Stimulated activated effector memory CD8-positive, alpha-beta T cell treated with anti-CD3 and anti-CD28 coated beads, Interleukin-12 subunit alpha, Interleukin-12 subunit beta, amount 100 ng/mL, for 72 hours (primary cell): ENCODE measurements around the gene ENO4.

Source experiments
- ATAC-seq: fragments of 150-1000 bp; cut with Tn5 transposase; 2 replicates; pipeline ENCODE4 v1.10.0; 2021
- DNase-seq, 2 donors: peaks; one replicate each; pipeline ENCODE4 v3.0.0; 2021 to 2022; ENCODE audit warnings: low spot score in 2 of 2
- H3K27ac Mint-ChIP-seq: one replicate; pipeline ENCODE4 v1.8.0; 2022; ENCODE audit warnings: mild to moderate bottlenecking, mixed read lengths
- H3K36me3 Mint-ChIP-seq: one replicate; pipeline ENCODE4 v1.8.0; 2022; ENCODE audit warnings: mild to moderate bottlenecking, mixed read lengths
- H3K4me1 Mint-ChIP-seq: one replicate; pipeline ENCODE4 v1.8.0; 2022; ENCODE audit warnings: mixed read lengths
- H3K4me3 Mint-ChIP-seq: one replicate; pipeline ENCODE4 v1.8.0; 2022; ENCODE audit warnings: mild to moderate bottlenecking, mixed read lengths
- H3K9me3 Mint-ChIP-seq: one replicate; pipeline ENCODE4 v1.8.0; 2022; ENCODE audit warnings: mixed read lengths

Gene ENO4

DNA sequence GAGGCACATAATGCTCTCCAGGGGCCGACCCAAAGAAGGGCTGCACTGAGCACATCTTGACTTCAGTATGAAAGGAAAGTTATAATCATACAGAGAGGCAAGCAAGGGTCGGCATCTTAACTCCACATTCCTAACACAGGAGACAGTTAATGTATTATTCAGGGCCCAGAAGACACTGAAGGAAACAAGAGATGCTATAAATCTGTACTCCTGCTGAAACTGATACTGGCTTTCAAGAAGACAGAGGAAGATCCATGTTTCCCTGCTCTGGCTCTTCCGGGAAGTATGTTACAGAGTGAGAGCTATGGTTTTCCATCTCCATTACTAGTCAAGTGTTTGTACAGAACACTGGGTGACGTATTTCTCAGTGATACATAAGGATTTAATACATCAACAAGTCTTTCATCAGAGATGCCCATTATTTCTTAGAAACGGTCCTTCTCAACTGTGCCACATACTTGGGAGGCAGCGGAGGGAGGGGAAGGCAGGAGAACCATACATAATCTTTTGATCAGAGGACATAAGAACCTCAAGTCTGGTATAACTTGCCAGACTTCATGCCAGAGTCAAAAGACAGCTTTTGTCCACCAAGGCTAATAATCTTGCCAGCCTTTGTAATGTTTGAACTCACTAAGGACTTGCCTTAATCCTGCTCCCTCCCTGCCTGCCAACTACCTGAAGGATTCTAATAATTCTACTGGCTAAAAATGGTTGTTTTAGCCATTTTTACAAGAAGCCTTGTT, 58.1 kb downstream of the ENO4 start:
- no peak overlapping the region for H3K4me3 Mint-ChIP-seq

GRCh38 chr10:116909307-116909706, 60.0 kb downstream of the ENO4 start:
- no peaks in the 10 kb centered on the region for H3K36me3 Mint-ChIP-seq
- H3K9me3 Mint-ChIP-seq: peaks cover under 1% of the 10 kb centered on the region
- no peak overlapping the region for H3K4me3 Mint-ChIP-seq
- no peaks in the 10 kb centered on the region for H3K4me1 Mint-ChIP-seq
- DNase-seq (no peak), ATAC-seq (no peak)
- H3K27ac Mint-ChIP-seq: no peak overlapping the region

More for the DNA sequence above, 58.1 kb downstream of the ENO4 start:
- Mint-ChIP-seq H3K9me3 (no peaks in the 10 kb centered on the region), H3K27ac (no peak overlapping the region), H3K36me3 (no peaks in the 10 kb centered on the region), H3K4me1 (no peaks in the 10 kb centered on the region)
- DNase-seq (no peak), ATAC-seq (no peak)

DNA sequence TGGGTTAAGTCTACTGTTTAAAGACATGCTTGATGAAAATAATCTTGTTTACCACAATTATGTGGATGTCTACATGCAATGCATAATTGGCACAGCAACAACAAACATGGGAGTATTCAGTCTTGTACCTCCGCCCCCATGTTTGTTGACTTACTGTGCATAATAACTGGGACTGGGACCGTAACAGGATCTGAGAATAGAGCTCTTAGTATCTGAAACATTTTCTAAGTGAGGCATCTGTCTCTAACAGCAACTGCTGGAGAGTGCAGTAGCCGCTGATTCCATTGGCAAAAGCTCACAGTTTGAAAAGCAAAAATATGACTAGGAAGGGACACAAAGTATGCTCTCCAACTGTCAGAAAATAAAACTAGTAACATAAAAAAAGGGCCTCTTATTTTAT, 61.6 kb downstream of the ENO4 start:
- no peaks in the 10 kb centered on the region for H3K4me1 Mint-ChIP-seq
- ATAC-seq (no peak), DNase-seq (no peak)
- no peaks in the 10 kb centered on the region for H3K36me3 Mint-ChIP-seq
- peaks cover 2% of the 10 kb centered on the region for H3K9me3 Mint-ChIP-seq
- no peak overlapping the region for H3K4me3 Mint-ChIP-seq
- no peak overlapping the region for H3K27ac Mint-ChIP-seq

DNA sequence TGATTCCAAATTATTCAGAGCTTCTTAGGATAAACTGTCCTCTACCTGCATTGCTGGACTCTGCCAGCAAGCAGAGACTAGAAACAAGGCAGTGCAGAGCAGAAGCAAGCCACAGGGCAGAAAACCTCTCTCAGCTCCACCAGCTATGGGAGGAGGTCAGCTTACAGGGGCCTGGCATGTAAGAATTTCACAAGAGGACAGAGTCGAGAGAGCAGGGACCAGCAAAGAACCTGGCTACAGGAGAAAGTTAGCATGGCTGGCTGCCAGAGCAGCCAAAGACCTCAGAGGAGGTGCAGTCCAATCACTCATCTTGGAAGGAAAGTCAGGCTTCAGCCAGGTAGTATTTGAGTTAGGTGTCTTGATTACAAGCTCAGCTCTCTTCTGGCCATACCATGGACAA, 62.9 kb downstream of the ENO4 start:
- H3K4me1 Mint-ChIP-seq: no peaks in the 10 kb centered on the region
- no peak overlapping the region for H3K4me3 Mint-ChIP-seq
- ATAC-seq (no peak), DNase-seq (no peak)
- H3K27ac Mint-ChIP-seq: no peak overlapping the region
- no peaks in the 10 kb centered on the region for H3K36me3 Mint-ChIP-seq
- H3K9me3 Mint-ChIP-seq: peaks cover 2% of the 10 kb centered on the region

GRCh38 chr10:116913695-116914094, 64.4 kb downstream of the ENO4 start:
- no peaks in the 10 kb centered on the region for H3K4me1 Mint-ChIP-seq
- no peaks in the 10 kb centered on the region for H3K36me3 Mint-ChIP-seq
- H3K9me3 Mint-ChIP-seq: peaks cover 2% of the 10 kb centered on the region
- H3K4me3 Mint-ChIP-seq: no peak overlapping the region
- ATAC-seq: no peak
- H3K27ac Mint-ChIP-seq: no peak overlapping the region
- no peak for DNase-seq

GRCh38 chr10:116915340-116915739, 66.0 kb downstream of the ENO4 start:
- Mint-ChIP-seq H3K4me3 (no peak overlapping the region), H3K4me1 (no peaks in the 10 kb centered on the region), H3K27ac (no peak overlapping the region), H3K36me3 (no peaks in the 10 kb centered on the region), H3K9me3 (peaks cover 2% of the 10 kb centered on the region)
- ATAC-seq: no peak
- DNase-seq: no peak

DNA sequence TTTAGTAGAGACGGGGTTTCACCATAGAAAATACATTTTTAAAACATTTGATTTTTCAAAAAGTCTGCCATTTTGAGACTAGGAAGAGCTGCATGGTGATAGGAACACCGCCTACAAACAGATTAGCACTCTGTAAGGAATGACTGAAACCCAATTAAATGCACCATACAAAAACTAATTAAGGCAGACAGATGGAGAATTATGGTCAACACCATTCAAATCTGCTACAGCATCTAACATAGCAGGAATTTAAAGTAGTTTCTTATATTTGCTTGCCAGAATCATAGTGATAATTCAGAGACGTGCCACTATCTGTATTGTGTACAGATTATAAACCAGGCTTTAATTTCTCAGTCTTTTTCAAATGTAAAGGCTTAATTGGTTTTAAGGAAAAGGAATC, 68.2 kb downstream of the ENO4 start:
- no peak for ATAC-seq
- no peaks in the 10 kb centered on the region for H3K4me1 Mint-ChIP-seq
- H3K9me3 Mint-ChIP-seq: peaks cover 2% of the 10 kb centered on the region

GRCh38 chr10:116918583-116918982, 69.3 kb downstream of the ENO4 start:
- H3K4me3 Mint-ChIP-seq: no peak overlapping the region
- ATAC-seq (no peak), DNase-seq (no peak)
- H3K27ac Mint-ChIP-seq: no peak overlapping the region
- peaks cover 2% of the 10 kb centered on the region for H3K9me3 Mint-ChIP-seq
- no peaks in the 10 kb centered on the region for H3K36me3 Mint-ChIP-seq
- H3K4me1 Mint-ChIP-seq: no peaks in the 10 kb centered on the region

More for the DNA sequence above, 68.2 kb downstream of the ENO4 start:
- Mint-ChIP-seq H3K27ac (no peak overlapping the region), H3K36me3 (no peaks in the 10 kb centered on the region), H3K4me3 (no peak overlapping the region)
- no peak for DNase-seq

DNA sequence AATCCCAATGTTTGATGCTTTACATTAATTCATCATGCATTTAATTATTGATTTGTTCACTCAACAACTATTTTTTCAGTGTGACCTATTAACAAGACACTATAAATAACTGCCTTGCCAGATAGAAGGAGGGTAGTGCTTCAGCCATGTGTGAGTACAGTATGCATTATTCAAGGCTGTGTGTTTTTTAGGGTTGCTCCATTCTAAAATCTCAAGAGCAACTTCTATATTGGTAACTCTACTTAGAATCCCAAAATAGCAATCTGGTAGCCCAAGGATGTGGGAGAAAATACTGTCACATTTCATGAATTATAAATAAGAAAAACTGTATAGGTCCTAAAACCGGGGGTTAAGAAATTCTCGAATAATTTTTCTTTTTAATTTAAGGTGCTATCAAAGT, 69.9 kb downstream of the ENO4 start:
- Mint-ChIP-seq H3K27ac (no peak overlapping the region), H3K4me3 (no peak overlapping the region), H3K36me3 (no peaks in the 10 kb centered on the region), H3K9me3 (peaks cover 2% of the 10 kb centered on the region), H3K4me1 (no peaks in the 10 kb centered on the region)
- DNase-seq (no peak), ATAC-seq (no peak)

DNA sequence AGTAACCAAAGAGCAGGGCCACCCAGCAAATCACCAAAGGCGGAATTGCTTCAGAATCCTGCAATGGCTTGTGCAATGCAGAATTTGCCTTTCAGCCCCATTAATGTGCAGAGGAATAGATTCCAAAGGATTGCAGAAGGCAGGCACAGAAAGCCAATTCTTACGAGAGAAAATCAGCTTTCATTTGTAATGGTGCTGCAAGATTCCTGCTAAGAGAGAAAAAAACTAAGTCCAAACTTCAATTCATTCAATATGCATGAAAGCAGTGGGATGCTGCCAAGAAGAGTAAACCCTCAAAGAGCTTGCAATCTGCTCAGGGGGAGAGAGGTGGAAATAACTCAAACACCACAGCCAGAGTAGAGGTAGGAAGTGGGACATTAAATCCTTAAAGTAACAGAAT, 70.4 kb downstream of the ENO4 start:
- no peaks in the 10 kb centered on the region for H3K9me3 Mint-ChIP-seq
- no peak overlapping the region for H3K27ac Mint-ChIP-seq
- ATAC-seq: no peak
- H3K36me3 Mint-ChIP-seq: no peaks in the 10 kb centered on the region
- H3K4me1 Mint-ChIP-seq: no peaks in the 10 kb centered on the region
- DNase-seq: no peak
- no peak overlapping the region for H3K4me3 Mint-ChIP-seq

GRCh38 chr10:116925056-116925455, 75.8 kb downstream of the ENO4 start:
- Mint-ChIP-seq H3K27ac (no peak overlapping the region), H3K4me1 (no peaks in the 10 kb centered on the region), H3K9me3 (no peaks in the 10 kb centered on the region), H3K36me3 (no peaks in the 10 kb centered on the region), H3K4me3 (no peak overlapping the region)
- DNase-seq: no peak
- ATAC-seq: no peak

DNA sequence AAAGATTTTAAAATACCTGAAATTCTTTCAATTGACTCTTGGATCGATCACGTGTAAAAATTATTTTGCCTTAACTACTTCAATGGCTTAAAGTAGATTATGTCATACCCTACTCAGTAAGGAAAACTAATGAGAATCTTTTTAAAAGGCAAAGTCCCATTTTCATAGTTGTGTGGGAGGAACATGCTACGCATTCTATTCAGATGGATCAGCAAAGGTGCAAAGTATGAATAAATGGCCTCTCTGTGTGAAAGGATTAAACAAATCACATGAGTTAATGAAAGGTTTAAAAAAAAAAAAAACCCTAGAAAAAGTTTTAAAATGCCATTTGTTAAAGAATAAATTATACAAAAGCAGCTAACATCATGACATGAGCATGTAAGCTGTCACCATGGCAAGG, 77.1 kb downstream of the ENO4 start:
- H3K9me3 Mint-ChIP-seq: no peaks in the 10 kb centered on the region
- H3K4me1 Mint-ChIP-seq: no peaks in the 10 kb centered on the region
- no peak for ATAC-seq
- no peaks in the 10 kb centered on the region for H3K36me3 Mint-ChIP-seq
- DNase-seq: no peak
- H3K4me3 Mint-ChIP-seq: no peak overlapping the region
- H3K27ac Mint-ChIP-seq: no peak overlapping the region

DNA sequence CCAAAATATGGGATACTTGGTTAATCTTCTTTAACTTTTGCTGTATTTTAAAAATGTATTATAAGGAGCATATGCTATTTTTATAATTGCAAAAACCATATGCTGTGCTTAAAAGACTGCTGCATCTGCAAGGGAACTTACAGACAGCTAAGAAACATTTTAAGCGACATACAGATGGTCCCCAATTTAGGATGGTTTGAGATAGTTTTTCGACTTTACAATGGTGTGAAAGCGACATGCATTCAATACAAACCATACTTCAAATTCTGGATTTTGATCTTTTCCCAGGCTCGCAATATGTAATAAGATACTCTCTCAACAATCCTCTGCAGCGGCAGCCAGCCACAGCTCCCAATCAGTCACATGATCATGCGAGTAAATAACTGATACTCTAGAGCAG, 82.5 kb downstream of the ENO4 start:
- Mint-ChIP-seq H3K9me3 (peaks cover 6% of the 10 kb centered on the region), H3K4me3 (no peak overlapping the region)

More for the DNA sequence above, 82.5 kb downstream of the ENO4 start:
- H3K4me1 Mint-ChIP-seq: no peaks in the 10 kb centered on the region
- no peaks in the 10 kb centered on the region for H3K36me3 Mint-ChIP-seq
- no peak for DNase-seq
- H3K27ac Mint-ChIP-seq: no peak overlapping the region
- no peak for ATAC-seq
